Keratinocyte (primary cell): ENCODE data around the gene DCPS. TPM values are rescaled to one million over a fixed set of nuclear protein-coding genes. Genes with fewer than 3 reads are reported as not detected.
A peak's percentile ranks its signal among the peaks of the same experiment; 100 is the strongest.

Source experiments
- DNase-seq: peaks from one replicate; pipeline ENCODE4 v3.0.0-alpha.2; 2011; ENCODE audit warnings: low read depth, missing footprints, low spot score
- FAIRE-seq: peaks from 2 replicates; lab custom pipeline; 2011; peaks lifted over from hg19 to GRCh38; lab: Jason Lieb, UNC
- H2AFZ ChIP-seq: 2 replicates; pipeline ENCODE4 v1.6.0; 2012; ENCODE audit warnings: low read length, control low read depth, inconsistent platforms; ENCODE audit not compliant: control insufficient read depth
- H3K27ac ChIP-seq: 2 replicates; pipeline ENCODE4 v1.5.1; 2011; ENCODE audit warnings: low read length; ENCODE audit not compliant: control insufficient read depth, insufficient read depth
- H3K27me3 ChIP-seq: 3 replicates; pipeline ENCODE4 v1.6.0; 2011; ENCODE audit warnings: low read length; ENCODE audit not compliant: control insufficient read depth, insufficient read depth; ENCODE audit errors: extremely low read depth
- H3K36me3 ChIP-seq, 2 experiments: 2 replicates in 1 of 2; 3 replicates in 1 of 2; pipeline ENCODE4 v1.5.1; 2011; ENCODE audit warnings: low read length in 2 of 2, mild to moderate bottlenecking in 1 of 2; ENCODE audit not compliant: control insufficient read depth in 2 of 2, insufficient read depth in 2 of 2; ENCODE audit errors: extremely low read depth in 1 of 2
- H3K4me1 ChIP-seq: 3 replicates; pipeline ENCODE4 v1.5.1; 2011; ENCODE audit warnings: low read length; ENCODE audit not compliant: control insufficient read depth, insufficient read depth; ENCODE audit errors: extremely low read depth
- H3K4me2 ChIP-seq: 3 replicates; pipeline ENCODE4 v1.6.0; 2011; ENCODE audit warnings: low read depth, low read length; ENCODE audit not compliant: control insufficient read depth, insufficient read depth; ENCODE audit errors: extremely low read depth
- H3K4me3 ChIP-seq, 3 experiments: fragments of 200-600 bp in 1 of 3; sonication (generic) in 1 of 3; 2 replicates in 2 of 3; 3 replicates in 1 of 3; pipeline ENCODE4 v1.5.1; 2011 to 2016; ENCODE audit warnings: low read length in 3 of 3, mild to moderate bottlenecking in 3 of 3, control low read depth in 2 of 3, inconsistent platforms in 1 of 3, low read depth in 1 of 3, mixed read lengths in 1 of 3, mixed run types in 1 of 3, moderate library complexity in 1 of 3; ENCODE audit not compliant: control insufficient read depth in 2 of 3, insufficient read depth in 2 of 3; ENCODE audit errors: extremely low read depth in 1 of 3
- H3K79me2 ChIP-seq: 2 replicates; pipeline ENCODE4 v1.6.0; 2012; ENCODE audit warnings: low read length; ENCODE audit not compliant: control insufficient read depth, insufficient read depth
- H3K9ac ChIP-seq: 3 replicates; pipeline ENCODE4 v1.6.0; 2011; ENCODE audit warnings: low read length; ENCODE audit not compliant: control insufficient read depth, insufficient read depth; ENCODE audit errors: extremely low read depth
- H3K9me1 ChIP-seq: 3 replicates; pipeline ENCODE4 v1.6.0; 2011; ENCODE audit warnings: low read length; ENCODE audit not compliant: control insufficient read depth, insufficient read depth; ENCODE audit errors: extremely low read depth
- H3K9me3 ChIP-seq: 2 replicates; pipeline ENCODE4 v1.5.1; 2012; ENCODE audit warnings: low read depth, low read length; ENCODE audit not compliant: control insufficient read depth
- H4K20me1 ChIP-seq: 3 replicates; pipeline ENCODE4 v1.6.0; 2011; ENCODE audit warnings: low read length; ENCODE audit not compliant: control insufficient read depth, insufficient read depth; ENCODE audit errors: extremely low read depth
- EZH2 ChIP-seq: IDR thresholded peaks from one replicate; pipeline ENCODE4 v1.6.1; 2012; ENCODE audit warnings: inconsistent platforms, mild to moderate bottlenecking, low read length, moderate library complexity
- dilution Hi-C: fragments of 300-500 bp; cut with MboI; formaldehyde crosslinking; loops from one replicate; pipeline ENCODE4 v1.7.0; 2020; ENCODE audit warnings: low sequenced_read_pairs; ENCODE audit not compliant: extremely low pct_ligation_motif_present
- polyA plus RNA-seq, 5 experiments: library from polyadenylated mRNA; depleted of rRNA in 3 of 5; stranded (reverse) in 3 of 5; stranded (forward) in 1 of 5; unstranded in 1 of 5; fragments of >200 nt; gene quantifications; 1 replicate in 1 of 5; 2 replicates in 3 of 5; 3 replicates in 1 of 5; pipeline versions ENCODE4 v1.2.1 to v1.2.3, GENCODE V29; 2011 to 2012; ENCODE audit warnings: missing spikeins in 2 of 5, low read depth in 1 of 5, low replicate concordance in 1 of 5
- TF ChIP-seq, protein P1 (sequence below), 3 experiments: IDR thresholded peaks in 1 of 3; conservative IDR thresholded peaks in 1 of 3; optimal IDR thresholded peaks in 1 of 3; 2 replicates in 2 of 3; 3 replicates in 1 of 3; pipeline versions ENCODE3 to v1.5.1; 2011; ENCODE audit warnings: low read length in 3 of 3, mild to moderate bottlenecking in 3 of 3, moderate library complexity in 2 of 3, control low read depth in 1 of 3, inconsistent platforms in 1 of 3; ENCODE audit not compliant: insufficient read depth in 2 of 3; ENCODE audit errors: extremely low read depth in 1 of 3

Gene DCPS
- polyA plus RNA-seq, 1 donor (not counting 4 experiments of a cell fraction or from before 2014, with no cell fraction given), result 31.3 TPM

GRCh38 chr11:126332221-126332711 lies 28.4 kb downstream of the DCPS start:
- H3K9me3 ChIP-seq, result no peaks in the 10 kb centered on the region
- no peak overlapping the region for H2AFZ ChIP-seq
- H3K9ac ChIP-seq, result no peak overlapping the region
- H3K9me1 ChIP-seq, result peaks cover 3% of the 10 kb centered on the region
- no peak overlapping the region for H3K4me2 ChIP-seq
- no peak overlapping the region for H3K4me3 ChIP-seq
- no peaks in the 10 kb centered on the region for H3K27me3 ChIP-seq
- TF ChIP-seq, protein P1, sequence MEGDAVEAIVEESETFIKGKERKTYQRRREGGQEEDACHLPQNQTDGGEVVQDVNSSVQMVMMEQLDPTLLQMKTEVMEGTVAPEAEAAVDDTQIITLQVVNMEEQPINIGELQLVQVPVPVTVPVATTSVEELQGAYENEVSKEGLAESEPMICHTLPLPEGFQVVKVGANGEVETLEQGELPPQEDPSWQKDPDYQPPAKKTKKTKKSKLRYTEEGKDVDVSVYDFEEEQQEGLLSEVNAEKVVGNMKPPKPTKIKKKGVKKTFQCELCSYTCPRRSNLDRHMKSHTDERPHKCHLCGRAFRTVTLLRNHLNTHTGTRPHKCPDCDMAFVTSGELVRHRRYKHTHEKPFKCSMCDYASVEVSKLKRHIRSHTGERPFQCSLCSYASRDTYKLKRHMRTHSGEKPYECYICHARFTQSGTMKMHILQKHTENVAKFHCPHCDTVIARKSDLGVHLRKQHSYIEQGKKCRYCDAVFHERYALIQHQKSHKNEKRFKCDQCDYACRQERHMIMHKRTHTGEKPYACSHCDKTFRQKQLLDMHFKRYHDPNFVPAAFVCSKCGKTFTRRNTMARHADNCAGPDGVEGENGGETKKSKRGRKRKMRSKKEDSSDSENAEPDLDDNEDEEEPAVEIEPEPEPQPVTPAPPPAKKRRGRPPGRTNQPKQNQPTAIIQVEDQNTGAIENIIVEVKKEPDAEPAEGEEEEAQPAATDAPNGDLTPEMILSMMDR (optimal IDR thresholded peaks at IDR 0.05 in 1 of 3, IDR thresholded peaks at IDR 0.05 in 1 of 3, conservative IDR thresholded peaks at IDR 0.05 in 1 of 3; ENCODE audit: extremely low read depth in 1 of 3, insufficient read depth in 2 of 3, low read length in 3 of 3), result no peak
- TF ChIP-seq EZH2, result no peak
- FAIRE-seq (peak; percentile 81), DNase-seq (no peak)
- peaks cover 20% of the 10 kb centered on the region for H3K4me1 ChIP-seq
- dilution Hi-C loops, result no loop called here
- peaks cover 4 to 8% of the 10 kb centered on the region in 2 experiments for H3K36me3 ChIP-seq
- H4K20me1 ChIP-seq, result no peaks in the 10 kb centered on the region
- no peak overlapping the region for H3K27ac ChIP-seq
- H3K79me2 ChIP-seq, result no peaks in the 10 kb centered on the region

GRCh38 chr11:126333142-126333541 lies 29.3 kb downstream of the DCPS start:
- no peaks in the 10 kb centered on the region for H3K9me3 ChIP-seq
- peaks cover 19% of the 10 kb centered on the region for H3K4me1 ChIP-seq
- TF ChIP-seq, protein P1 (optimal IDR thresholded peaks at IDR 0.05 in 1 of 3, IDR thresholded peaks at IDR 0.05 in 1 of 3, conservative IDR thresholded peaks at IDR 0.05 in 1 of 3; ENCODE audit: extremely low read depth in 1 of 3, insufficient read depth in 2 of 3, low read length in 3 of 3), result no peak
- no peak for TF ChIP-seq EZH2
- H3K9me1 ChIP-seq, result peaks cover 3% of the 10 kb centered on the region
- no peaks in the 10 kb centered on the region for H4K20me1 ChIP-seq
- no peak overlapping the region for H3K9ac ChIP-seq
- no peak overlapping the region for H3K4me2 ChIP-seq
- dilution Hi-C loops, result no loop called here
- no peak overlapping the region for H3K4me3 ChIP-seq
- H3K79me2 ChIP-seq, result no peaks in the 10 kb centered on the region
- no peak overlapping the region for H2AFZ ChIP-seq
- no peak for FAIRE-seq
- no peak overlapping the region for H3K27ac ChIP-seq
- H3K27me3 ChIP-seq, result no peaks in the 10 kb centered on the region
- H3K36me3 ChIP-seq, result peaks cover 5 to 8% of the 10 kb centered on the region in 2 experiments
- DNase-seq, result no peak
